Measurements from ENCODE around the gene ACTG2. TPM values are rescaled to one million over a fixed set of nuclear protein-coding genes. Genes with fewer than 3 reads are reported as not detected.

ACTG2 gene
- total RNA-seq, 3 donors from 2014 or later (not counting 1 experiment from before 2014, with no cell fraction given), result not detected

DNA sequence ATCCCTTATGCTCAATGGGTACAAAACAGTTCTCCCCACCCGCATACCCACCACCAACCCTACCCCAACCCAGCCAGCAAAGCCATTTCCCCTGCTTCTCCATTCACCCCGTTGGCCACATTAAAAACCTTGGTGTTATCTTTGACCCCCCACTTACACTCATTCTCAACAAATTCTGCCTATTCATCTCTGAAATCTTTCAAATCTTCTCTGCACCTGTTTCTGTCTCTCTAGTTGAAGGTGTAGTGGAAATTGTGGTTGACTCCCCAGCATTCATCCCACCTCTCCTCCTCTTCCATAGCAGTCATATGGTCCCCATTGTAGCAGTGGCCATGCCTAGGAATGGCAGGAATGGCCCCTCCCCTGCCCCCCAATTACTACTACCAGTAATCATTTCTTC, 71.4 kb downstream of the ACTG2 start:
- no peak overlapping the region for H3K4me3 Mint-ChIP-seq
- ATAC-seq (no peak), DNase-seq (no peak)
- H3K27me3 ChIP-seq (ENCODE audit: control insufficient read depth, insufficient read depth, low read length), result no peaks in the 10 kb centered on the region
- H3K4me1 ChIP-seq (ENCODE audit: control insufficient read depth, insufficient read depth, low read length), result peaks cover under 1% of the 10 kb centered on the region
- no peaks in the 10 kb centered on the region for H3K27me3 Mint-ChIP-seq (ENCODE audit: low read depth in 2 of 2)
- peaks cover 0 to 12% of the 10 kb centered on the region in 2 donors for H3K4me1 Mint-ChIP-seq
- WGBS (ENCODE audit: insufficient coverage), result 52% methylated on average over 2 of the region's 2 CpGs
- TF ChIP-seq, protein P1, sequence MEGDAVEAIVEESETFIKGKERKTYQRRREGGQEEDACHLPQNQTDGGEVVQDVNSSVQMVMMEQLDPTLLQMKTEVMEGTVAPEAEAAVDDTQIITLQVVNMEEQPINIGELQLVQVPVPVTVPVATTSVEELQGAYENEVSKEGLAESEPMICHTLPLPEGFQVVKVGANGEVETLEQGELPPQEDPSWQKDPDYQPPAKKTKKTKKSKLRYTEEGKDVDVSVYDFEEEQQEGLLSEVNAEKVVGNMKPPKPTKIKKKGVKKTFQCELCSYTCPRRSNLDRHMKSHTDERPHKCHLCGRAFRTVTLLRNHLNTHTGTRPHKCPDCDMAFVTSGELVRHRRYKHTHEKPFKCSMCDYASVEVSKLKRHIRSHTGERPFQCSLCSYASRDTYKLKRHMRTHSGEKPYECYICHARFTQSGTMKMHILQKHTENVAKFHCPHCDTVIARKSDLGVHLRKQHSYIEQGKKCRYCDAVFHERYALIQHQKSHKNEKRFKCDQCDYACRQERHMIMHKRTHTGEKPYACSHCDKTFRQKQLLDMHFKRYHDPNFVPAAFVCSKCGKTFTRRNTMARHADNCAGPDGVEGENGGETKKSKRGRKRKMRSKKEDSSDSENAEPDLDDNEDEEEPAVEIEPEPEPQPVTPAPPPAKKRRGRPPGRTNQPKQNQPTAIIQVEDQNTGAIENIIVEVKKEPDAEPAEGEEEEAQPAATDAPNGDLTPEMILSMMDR (IDR thresholded peaks at IDR 0.05), result no peak
- no peak overlapping the region for H3K4me3 ChIP-seq (ENCODE audit: low read length)
- peaks cover 6% of the 10 kb centered on the region for H3K36me3 ChIP-seq (ENCODE audit: control insufficient read depth, insufficient read depth, low read length)
- no peaks in the 10 kb centered on the region for H3K9me3 Mint-ChIP-seq
- H3K36me3 Mint-ChIP-seq, result peaks cover 1% of the 10 kb centered on the region
- H3K27ac Mint-ChIP-seq, result no peak overlapping the region
- intact Hi-C loops (cut with micrococcal nuclease), result no loop called here
- H3K9me3 ChIP-seq (ENCODE audit: control insufficient read depth, insufficient read depth, low read length), result no peaks in the 10 kb centered on the region
- no peak overlapping the region for H3K27ac ChIP-seq (ENCODE audit: low read length)

- Mint-ChIP-seq H3K4me1 (peaks cover 5 to 18% of the 10 kb centered on the region in 2 donors), H3K27me3 (ENCODE audit: low read depth in 2 of 2) (no peaks in the 10 kb centered on the region), H3K9me3 (no peaks in the 10 kb centered on the region), H3K4me3 (no peak overlapping the region), H3K36me3 (no peaks in the 10 kb centered on the region), H3K27ac (no peak overlapping the region)
- Histone ChIP-seq H3K27me3 (ENCODE audit: control insufficient read depth, insufficient read depth, low read length) (no peaks in the 10 kb centered on the region), H3K27ac (ENCODE audit: low read length) (no peak overlapping the region), H3K4me3 (ENCODE audit: low read length) (no peak overlapping the region), H3K4me1 (ENCODE audit: control insufficient read depth, insufficient read depth, low read length) (peaks cover 9% of the 10 kb centered on the region), H3K36me3 (ENCODE audit: control insufficient read depth, insufficient read depth, low read length) (no peaks in the 10 kb centered on the region), H3K9me3 (ENCODE audit: control insufficient read depth, insufficient read depth, low read length) (no peaks in the 10 kb centered on the region)
- intact Hi-C loops (cut with micrococcal nuclease), result no loop called here
- WGBS (ENCODE audit: insufficient coverage), result 86% methylated on average over 3 of the region's 3 CpGs
- TF ChIP-seq, protein P1 (IDR thresholded peaks at IDR 0.05), result no peak
- DNase-seq (no peak), ATAC-seq (no peak)
These were observed 72.2 kb downstream of the ACTG2 start for GRCh38 chr2:73965053-73965452.

GRCh38 chr2:73968357-73968937, 75.6 kb downstream of the ACTG2 start:
- Histone ChIP-seq H3K9me3 (ENCODE audit: control insufficient read depth, insufficient read depth, low read length) (no peaks in the 10 kb centered on the region), H3K36me3 (ENCODE audit: control insufficient read depth, insufficient read depth, low read length) (no peaks in the 10 kb centered on the region), H3K27ac (ENCODE audit: low read length) (no peak overlapping the region), H3K27me3 (ENCODE audit: control insufficient read depth, insufficient read depth, low read length) (no peaks in the 10 kb centered on the region), H3K4me1 (ENCODE audit: control insufficient read depth, insufficient read depth, low read length) (peaks cover 37% of the 10 kb centered on the region), H3K4me3 (ENCODE audit: low read length) (no peak overlapping the region)
- intact Hi-C loops (cut with micrococcal nuclease), result no loop called here
- no peak overlapping the region for H3K4me3 Mint-ChIP-seq
- H3K36me3 Mint-ChIP-seq, result no peaks in the 10 kb centered on the region
- WGBS (ENCODE audit: insufficient coverage), result 98% methylated on average over 7 of the region's 8 CpGs
- H3K27me3 Mint-ChIP-seq (ENCODE audit: low read depth in 2 of 2), result no peaks in the 10 kb centered on the region
- TF ChIP-seq, protein P1 (IDR thresholded peaks at IDR 0.05), result no peak
- DNase-seq (no peak), ATAC-seq (no peak)
- H3K9me3 Mint-ChIP-seq, result no peaks in the 10 kb centered on the region
- no peak overlapping the region for H3K27ac Mint-ChIP-seq
- peaks cover 27 to 37% of the 10 kb centered on the region in 2 donors for H3K4me1 Mint-ChIP-seq

DNA sequence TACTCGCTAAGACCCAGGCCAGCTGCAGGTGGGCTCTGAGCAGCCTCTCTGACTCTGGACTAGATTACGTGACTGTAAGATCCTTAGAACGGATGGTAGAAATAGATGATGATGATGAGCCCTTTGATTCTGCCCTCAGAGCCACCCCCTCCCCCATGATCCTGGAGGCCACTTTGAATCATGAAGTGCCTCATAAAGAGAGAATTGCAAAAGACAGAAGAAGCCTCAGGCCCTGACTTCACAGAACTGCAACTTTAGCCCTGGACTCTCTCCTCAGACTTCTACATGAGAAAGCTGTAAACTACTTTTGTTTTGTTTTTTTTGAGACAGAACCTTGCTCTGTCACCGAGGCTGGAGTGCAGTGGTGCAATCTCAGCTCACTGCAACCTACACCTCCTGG, 76.5 kb downstream of the ACTG2 start:
- no peak overlapping the region for H3K27ac ChIP-seq (ENCODE audit: low read length)
- no peaks in the 10 kb centered on the region for H3K27me3 Mint-ChIP-seq (ENCODE audit: low read depth in 2 of 2)

More for the DNA sequence above, 76.5 kb downstream of the ACTG2 start:
- no peak overlapping the region for H3K4me3 Mint-ChIP-seq
- no peaks in the 10 kb centered on the region for H3K27me3 ChIP-seq (ENCODE audit: control insufficient read depth, insufficient read depth, low read length)
- no peak overlapping the region for H3K4me3 ChIP-seq (ENCODE audit: low read length)
- 82% methylated on average over 2 of the region's 4 CpGs for WGBS (ENCODE audit: insufficient coverage)
- H3K27ac Mint-ChIP-seq, result peak overlapping the region; percentile 90
- peaks cover 37% of the 10 kb centered on the region for H3K4me1 ChIP-seq (ENCODE audit: control insufficient read depth, insufficient read depth, low read length)
- TF ChIP-seq, protein P1 (IDR thresholded peaks at IDR 0.05), result no peak
- H3K4me1 Mint-ChIP-seq, result peaks cover 27 to 37% of the 10 kb centered on the region in 2 donors
- no peak for DNase-seq
- no peaks in the 10 kb centered on the region for H3K36me3 Mint-ChIP-seq
- no peak for ATAC-seq
- no peaks in the 10 kb centered on the region for H3K9me3 ChIP-seq (ENCODE audit: control insufficient read depth, insufficient read depth, low read length)
- no peaks in the 10 kb centered on the region for H3K36me3 ChIP-seq (ENCODE audit: control insufficient read depth, insufficient read depth, low read length)
- H3K9me3 Mint-ChIP-seq, result no peaks in the 10 kb centered on the region
- intact Hi-C loops (cut with micrococcal nuclease), result no loop called here
